H9 (cell line): Measurements from ENCODE around the gene PKIB. TPM values are rescaled to one million over a fixed set of nuclear protein-coding genes. Genes with fewer than 3 reads are reported as not detected.

Source experiments
- DNase-seq: peaks from one replicate; pipeline ENCODE4 v3.0.0-alpha.2; 2017
- H2AFZ ChIP-seq: one replicate; pipeline ENCODE4 v1.6.1; 2013; ENCODE audit warnings: mild to moderate bottlenecking, low read length, control low read depth, moderate library complexity
- H2AK5ac ChIP-seq: 2 replicates; pipeline ENCODE4 v1.6.1; 2013; ENCODE audit warnings: low read length, control low read depth, mixed read lengths; ENCODE audit not compliant: insufficient read length
- H2BK120ac ChIP-seq: one replicate; pipeline ENCODE4 v1.6.1; 2013; ENCODE audit warnings: low read depth, mild to moderate bottlenecking, low read length, control low read depth, inconsistent platforms; ENCODE audit not compliant: poor library complexity, severe bottlenecking
- H2BK12ac ChIP-seq: 2 replicates; pipeline ENCODE4 v1.6.1; 2013; ENCODE audit warnings: low read length, control low read depth, mixed read lengths, low read depth; ENCODE audit not compliant: insufficient read length
- H2BK15ac ChIP-seq: 2 replicates; pipeline ENCODE4 v1.6.1; 2013; ENCODE audit warnings: low read depth, low read length, control low read depth
- H2BK20ac ChIP-seq: one replicate; pipeline ENCODE4 v1.6.1; 2013; ENCODE audit warnings: low read depth, mild to moderate bottlenecking, low read length, control low read depth, inconsistent platforms; ENCODE audit not compliant: poor library complexity, severe bottlenecking
- H2BK5ac ChIP-seq: 2 replicates; pipeline ENCODE4 v1.6.1; 2013; ENCODE audit warnings: low read length, control low read depth, mixed read lengths; ENCODE audit not compliant: insufficient read length
- H3K14ac ChIP-seq: 2 replicates; pipeline ENCODE4 v1.6.1; 2013; ENCODE audit warnings: low read length, control low read depth; ENCODE audit not compliant: insufficient read depth
- H3K18ac ChIP-seq: 2 replicates; pipeline ENCODE4 v1.6.1; 2013; ENCODE audit warnings: low read depth, mild to moderate bottlenecking, mixed read lengths, low read length, control low read depth; ENCODE audit not compliant: insufficient read length
- H3K23ac ChIP-seq: 2 replicates; pipeline ENCODE4 v1.6.1; 2013; ENCODE audit warnings: low read length, control low read depth, mixed read lengths, low read depth; ENCODE audit not compliant: insufficient read length
- H3K23me2 ChIP-seq: 2 replicates; pipeline ENCODE4 v1.6.1; 2013; ENCODE audit warnings: low read depth, mild to moderate bottlenecking, mixed read lengths, low read length, control low read depth; ENCODE audit not compliant: insufficient read length, poor library complexity, severe bottlenecking
- H3K27ac ChIP-seq: 2 replicates; pipeline ENCODE4 v1.5.1; 2013; ENCODE audit warnings: low read length, control low read depth, mixed read lengths, low read depth; ENCODE audit not compliant: insufficient read length
- H3K27me3 ChIP-seq: 2 replicates; pipeline ENCODE4 v1.6.1; 2013; ENCODE audit warnings: low read length, control low read depth, inconsistent platforms; ENCODE audit not compliant: insufficient read depth
- H3K4ac ChIP-seq: 2 replicates; pipeline ENCODE4 v1.6.1; 2013; ENCODE audit warnings: low read depth, mild to moderate bottlenecking, control low read depth, inconsistent platforms, low read length, moderate library complexity
- H3K4me1 ChIP-seq: 2 replicates; pipeline ENCODE4 v1.6.1; 2013; ENCODE audit warnings: low read length, control low read depth, inconsistent platforms; ENCODE audit not compliant: insufficient read depth
- H3K4me2 ChIP-seq: 2 replicates; pipeline ENCODE4 v1.6.1; 2013; ENCODE audit warnings: low read length, control low read depth, mixed read lengths; ENCODE audit not compliant: insufficient read length, insufficient read depth
- H3K56ac ChIP-seq: 2 replicates; pipeline ENCODE4 v1.6.1; 2013; ENCODE audit warnings: low read depth, mild to moderate bottlenecking, mixed read lengths, low read length, control low read depth; ENCODE audit not compliant: insufficient read length
- H3K79me1 ChIP-seq: 2 replicates; pipeline ENCODE4 v1.6.1; 2013; ENCODE audit warnings: low read depth, mild to moderate bottlenecking, moderate library complexity, low read length, control low read depth, inconsistent platforms; ENCODE audit not compliant: insufficient read depth, poor library complexity, severe bottlenecking
- H3K79me2 ChIP-seq: 2 replicates; pipeline ENCODE4 v1.6.1; 2013; ENCODE audit warnings: low read length, control low read depth, inconsistent platforms; ENCODE audit not compliant: insufficient read depth
- H3K9ac ChIP-seq: 2 replicates; pipeline ENCODE4 v1.6.1; 2013; ENCODE audit warnings: low read length, control low read depth, mixed read lengths; ENCODE audit not compliant: insufficient read length; ENCODE audit errors: extremely low read depth
- H3K9me3 ChIP-seq: one replicate; pipeline ENCODE4 v1.6.1; 2013; ENCODE audit warnings: low read depth, low read length, inconsistent platforms; ENCODE audit not compliant: control insufficient read depth
- H3T11ph ChIP-seq: one replicate; pipeline ENCODE4 v1.6.1; 2013; ENCODE audit warnings: mild to moderate bottlenecking, low read length, control low read depth, inconsistent platforms
- H4K20me1 ChIP-seq: one replicate; pipeline ENCODE4 v1.6.1; 2013; ENCODE audit not compliant: control insufficient read depth, insufficient read length, insufficient read depth
- H4K5ac ChIP-seq: 2 replicates; pipeline ENCODE4 v1.6.1; 2013; ENCODE audit warnings: low read depth, mild to moderate bottlenecking, mixed read lengths, low read length, control low read depth; ENCODE audit not compliant: insufficient read length
- H4K8ac ChIP-seq: replicated peaks from 2 replicates; pipeline ENCODE4 v1.6.1; 2013; ENCODE audit warnings: low read length, control low read depth, mixed read lengths, low read depth; ENCODE audit not compliant: insufficient read length
- H4K91ac ChIP-seq: 2 replicates; pipeline ENCODE4 v1.6.1; 2013; ENCODE audit warnings: low read depth, mild to moderate bottlenecking, moderate library complexity, mixed read lengths, low read length, control low read depth; ENCODE audit not compliant: insufficient read length
- H3K27ac Mint-ChIP-seq, 3 experiments: 2 replicates in 2 of 3; 3 replicates in 1 of 3; pipeline ENCODE4 v1.8.0; 2020 to 2021; ENCODE audit warnings: mixed read lengths in 3 of 3, mild to moderate bottlenecking in 1 of 3, moderate library complexity in 1 of 3
- H3K27me3 Mint-ChIP-seq: 2 replicates; pipeline ENCODE4 v1.8.0; 2021; ENCODE audit warnings: low read depth, mild to moderate bottlenecking, moderate library complexity, mixed read lengths
- H3K36me3 Mint-ChIP-seq, 3 experiments: 2 replicates in 2 of 3; 3 replicates in 1 of 3; pipeline ENCODE4 v1.8.0; 2020 to 2021; ENCODE audit warnings: low read depth in 3 of 3, mixed read lengths in 3 of 3; ENCODE audit not compliant: insufficient read depth in 1 of 3
- H3K4me1 Mint-ChIP-seq, 2 experiments: 2 replicates each; pipeline ENCODE4 v1.8.0; 2020; ENCODE audit warnings: mixed read lengths in 2 of 2
- H3K4me3 Mint-ChIP-seq, 2 experiments: 2 replicates in 1 of 2; 3 replicates in 1 of 2; pipeline ENCODE4 v1.8.0; 2020 to 2021; ENCODE audit warnings: mild to moderate bottlenecking in 2 of 2, mixed read lengths in 2 of 2, moderate library complexity in 1 of 2
- H3K9me3 Mint-ChIP-seq, 2 experiments: 2 replicates in 1 of 2; 3 replicates in 1 of 2; pipeline ENCODE4 v1.8.0; 2020; ENCODE audit warnings: mild to moderate bottlenecking in 2 of 2, mixed read lengths in 2 of 2, moderate library complexity in 1 of 2
- CTCF ChIP-seq: fragments of 200-600 bp; sonication (generic); conservative IDR thresholded peaks from 3 replicates; pipeline ENCODE4 v1.8.0; 2021; ENCODE audit warnings: antibody characterized with exemption, mild to moderate bottlenecking
- total RNA-seq: library from RNA; stranded (reverse); gene quantifications from 2 replicates; pipeline ENCODE4 v1.2.1, GENCODE V29; 2021

The PKIB gene
- total RNA-seq, 1 experiment from 2014 or later, result 46.5 TPM

- Mint-ChIP-seq H3K27me3 (no peaks in the 10 kb centered on the region), H3K4me3 (no peak overlapping the region), H3K36me3 (0 out of 7 replicates have a peak, but pooled peaks cover 0 to 4% (median 0%) of the 10 kb centered on the region in 3 experiments), H3K9me3 (no peaks in the 10 kb centered on the region), H3K4me1 (peaks cover 0 to 6% of the 10 kb centered on the region in 2 experiments; a peak in 2 of 4 replicates), H3K27ac (no peak overlapping the region)
- Histone ChIP-seq H2BK5ac (no peak overlapping the region), H2BK120ac (no peak overlapping the region), H4K5ac (no peak overlapping the region), H3K79me2 (no peaks in the 10 kb centered on the region; the same call in 1 of the 2 replicates), H3K56ac (no peak overlapping the region), H3K9me3 (no peaks in the 10 kb centered on the region), H2AK5ac (no peak overlapping the region), H2BK12ac (no peak overlapping the region), H3K14ac (no peak overlapping the region), H2BK15ac (no peak overlapping the region), H3K79me1 (no peaks in the 10 kb centered on the region), H3K9ac (no peak overlapping the region), H3K23me2 (no peaks in the 10 kb centered on the region), H2BK20ac (no peak overlapping the region), H3K4ac (no peak overlapping the region), H3K4me1 (no peaks in the 10 kb centered on the region; the same call in 1 of the 2 replicates), H4K91ac (no peak overlapping the region), H3K4me2 (no peak overlapping the region), H3K27me3 (no peaks in the 10 kb centered on the region), H3T11ph (no peak overlapping the region), H3K18ac (no peak overlapping the region), H3K27ac (no peak overlapping the region), H2AFZ (no peak overlapping the region), H3K23ac (no peak overlapping the region), H4K8ac (no peak overlapping the region), H4K20me1 (no peaks in the 10 kb centered on the region)
- TF ChIP-seq CTCF, result no peak
- no peak for DNase-seq
These were observed 41.4 kb downstream of the PKIB start for GRCh38 chr6:122651604-122652003.
